ENCODE measurements around the gene ZSWIM7.

The ZSWIM7 gene

GRCh38 chr17:15999141-15999973 lies at the start of gene ZSWIM7, which contains the start of gene TTC19:
TSS of gene ZSWIM7 (minus strand) at chr17:15999704. CDS start at chr17:15999594, 110 bp downstream.
TSS of gene TTC19 (plus strand) at chr17:15999824. CDS start at chr17:15999849, 25 bp downstream.
- peak; percentile 97 for DNase-seq (ENCODE audit: low spot score)

- DNase-seq (ENCODE audit: low spot score) = peak; percentile 40
These were observed 49.4 kb upstream of the ZSWIM7 start for GRCh38 chr17:16048811-16049449.

- no peak for DNase-seq (ENCODE audit: low spot score)
These were observed 47.5 kb upstream of the ZSWIM7 start for GRCh38 chr17:16046966-16047365.

GRCh38 chr17:16044487-16044886 lies 45.0 kb upstream of the ZSWIM7 start:
- DNase-seq (ENCODE audit: low spot score) = no peak

GRCh38 chr17:16040710-16041251 lies 41.3 kb upstream of the ZSWIM7 start:
- DNase-seq (ENCODE audit: low spot score) = peak; percentile 69

GRCh38 chr17:16037636-16038035 lies 38.1 kb upstream of the ZSWIM7 start:
- peak; percentile 13 for DNase-seq (ENCODE audit: low spot score)

- DNase-seq (ENCODE audit: low spot score) = no peak
These were observed 36.8 kb upstream of the ZSWIM7 start for GRCh38 chr17:16036261-16036660.

GRCh38 chr17:16033729-16034349 lies 34.3 kb upstream of the ZSWIM7 start:
- DNase-seq (ENCODE audit: low spot score) = no peak

GRCh38 chr17:16027708-16028584 lies 28.4 kb upstream of the ZSWIM7 start:
- peak; percentile 95 for DNase-seq (ENCODE audit: low spot score)

GRCh38 chr17:16026895-16027294 lies 27.4 kb upstream of the ZSWIM7 start:
- no peak for DNase-seq (ENCODE audit: low spot score)

GRCh38 chr17:16025202-16025601 lies 25.7 kb upstream of the ZSWIM7 start:
- DNase-seq (ENCODE audit: low spot score) = no peak

- no peak for DNase-seq (ENCODE audit: low spot score)
These were observed 24.4 kb upstream of the ZSWIM7 start for GRCh38 chr17:16023881-16024280.

- DNase-seq (ENCODE audit: low spot score) = no peak
These were observed 19.8 kb upstream of the ZSWIM7 start for GRCh38 chr17:16019347-16019746.

GRCh38 chr17:16013943-16014407 lies 14.5 kb upstream of the ZSWIM7 start:
- DNase-seq (ENCODE audit: low spot score) = peak; percentile 76

- DNase-seq (ENCODE audit: low spot score) = no peak
These were observed 7.9 kb upstream of the ZSWIM7 start for GRCh38 chr17:16007439-16007838.

GRCh38 chr17:16005636-16006035 lies 6.1 kb upstream of the ZSWIM7 start:
- DNase-seq (ENCODE audit: low spot score) = no peak

GRCh38 chr17:16003841-16004240 lies 4.3 kb upstream of the ZSWIM7 start:
- no peak for DNase-seq (ENCODE audit: low spot score)

GRCh38 chr17:16002708-16003260 lies 3.3 kb upstream of the ZSWIM7 start:
- no peak for DNase-seq (ENCODE audit: low spot score)

- DNase-seq (ENCODE audit: low spot score) = peak; percentile 42
These were observed 1.9 kb upstream of the ZSWIM7 start for GRCh38 chr17:16001226-16001897.
